T-helper 1 cell treated with Interleukin-12 subunit alpha and Interleukin-12 subunit beta and Interleukin-4 antibody, amounts not matched to agents 30 μg/mL and 1 μg/mL, for 36 hours (primary cell): Measurements from ENCODE around the gene NT5DC2.

Source experiments
- H3K27ac Mint-ChIP-seq: one replicate; pipeline ENCODE4 v1.8.0; 2021; ENCODE audit warnings: mild to moderate bottlenecking, mixed read lengths
- H3K27me3 Mint-ChIP-seq: one replicate; pipeline ENCODE4 v1.8.0; 2021; ENCODE audit warnings: low read depth, mixed read lengths
- H3K36me3 Mint-ChIP-seq: one replicate; pipeline ENCODE4 v1.8.0; 2021; ENCODE audit warnings: low read depth, mixed read lengths
- H3K4me1 Mint-ChIP-seq: one replicate; pipeline ENCODE4 v1.8.0; 2021; ENCODE audit warnings: low read depth, mixed read lengths
- H3K4me3 Mint-ChIP-seq: one replicate; pipeline ENCODE4 v1.8.0; 2021; ENCODE audit warnings: mild to moderate bottlenecking, moderate library complexity, mixed read lengths
- H3K9me3 Mint-ChIP-seq: one replicate; pipeline ENCODE4 v1.8.0; 2021; ENCODE audit warnings: mixed read lengths

NT5DC2 gene

GRCh38 chr3:52523386-52524257 lies 10.0 kb downstream of the NT5DC2 start:
- H3K9me3 Mint-ChIP-seq: no peaks in the 10 kb centered on the region
- H3K27ac Mint-ChIP-seq: no peak overlapping the region
- H3K4me3 Mint-ChIP-seq: no peak overlapping the region
- no peaks in the 10 kb centered on the region for H3K4me1 Mint-ChIP-seq
- no peaks in the 10 kb centered on the region for H3K36me3 Mint-ChIP-seq
- H3K27me3 Mint-ChIP-seq: no peaks in the 10 kb centered on the region

GRCh38 chr3:52522651-52523251 lies 10.9 kb downstream of the NT5DC2 start:
- Mint-ChIP-seq H3K4me3 (no peak overlapping the region), H3K27ac (no peak overlapping the region), H3K27me3 (no peaks in the 10 kb centered on the region), H3K9me3 (no peaks in the 10 kb centered on the region), H3K36me3 (no peaks in the 10 kb centered on the region), H3K4me1 (no peaks in the 10 kb centered on the region)

- Mint-ChIP-seq H3K9me3 (no peaks in the 10 kb centered on the region), H3K36me3 (no peaks in the 10 kb centered on the region), H3K27ac (no peak overlapping the region), H3K4me3 (no peak overlapping the region), H3K4me1 (no peaks in the 10 kb centered on the region), H3K27me3 (no peaks in the 10 kb centered on the region)
These were observed 11.6 kb downstream of the NT5DC2 start for GRCh38 chr3:52521881-52522650.

GRCh38 chr3:52521488-52521824 lies 12.2 kb downstream of the NT5DC2 start:
- Mint-ChIP-seq H3K36me3 (no peaks in the 10 kb centered on the region), H3K27ac (no peak overlapping the region), H3K9me3 (no peaks in the 10 kb centered on the region)

GRCh38 chr3:52520716-52521487 lies 12.8 kb downstream of the NT5DC2 start:
- no peaks in the 10 kb centered on the region for H3K9me3 Mint-ChIP-seq
- H3K36me3 Mint-ChIP-seq: no peaks in the 10 kb centered on the region
- H3K27ac Mint-ChIP-seq: no peak overlapping the region
- H3K27me3 Mint-ChIP-seq: no peaks in the 10 kb centered on the region
- no peak overlapping the region for H3K4me3 Mint-ChIP-seq
- no peaks in the 10 kb centered on the region for H3K4me1 Mint-ChIP-seq

More at GRCh38 chr3:52521488-52521824, 12.2 kb downstream of the NT5DC2 start:
- Mint-ChIP-seq H3K4me1 (no peaks in the 10 kb centered on the region), H3K27me3 (no peaks in the 10 kb centered on the region), H3K4me3 (no peak overlapping the region)

- no peak overlapping the region for H3K4me3 Mint-ChIP-seq
- no peaks in the 10 kb centered on the region for H3K36me3 Mint-ChIP-seq
- no peaks in the 10 kb centered on the region for H3K9me3 Mint-ChIP-seq
- H3K4me1 Mint-ChIP-seq: no peaks in the 10 kb centered on the region
- H3K27ac Mint-ChIP-seq: no peak overlapping the region
- no peaks in the 10 kb centered on the region for H3K27me3 Mint-ChIP-seq
These were observed 13.5 kb downstream of the NT5DC2 start for GRCh38 chr3:52520141-52520667.

GRCh38 chr3:52519445-52520140 lies 14.1 kb downstream of the NT5DC2 start:
- Mint-ChIP-seq H3K36me3 (no peaks in the 10 kb centered on the region), H3K4me3 (no peak overlapping the region), H3K27ac (no peak overlapping the region)

GRCh38 chr3:52518723-52519444 lies 14.8 kb downstream of the NT5DC2 start:
- Mint-ChIP-seq H3K36me3 (no peaks in the 10 kb centered on the region), H3K27ac (no peak overlapping the region), H3K4me3 (no peak overlapping the region), H3K27me3 (no peaks in the 10 kb centered on the region), H3K9me3 (no peaks in the 10 kb centered on the region), H3K4me1 (no peaks in the 10 kb centered on the region)

More at GRCh38 chr3:52519445-52520140, 14.1 kb downstream of the NT5DC2 start:
- no peaks in the 10 kb centered on the region for H3K9me3 Mint-ChIP-seq
- H3K27me3 Mint-ChIP-seq: no peaks in the 10 kb centered on the region
- H3K4me1 Mint-ChIP-seq: no peaks in the 10 kb centered on the region

GRCh38 chr3:52517796-52518722 lies 15.6 kb downstream of the NT5DC2 start:
- no peaks in the 10 kb centered on the region for H3K36me3 Mint-ChIP-seq
- no peak overlapping the region for H3K27ac Mint-ChIP-seq
- no peak overlapping the region for H3K4me3 Mint-ChIP-seq
- no peaks in the 10 kb centered on the region for H3K27me3 Mint-ChIP-seq
- no peaks in the 10 kb centered on the region for H3K9me3 Mint-ChIP-seq
- no peaks in the 10 kb centered on the region for H3K4me1 Mint-ChIP-seq

- no peaks in the 10 kb centered on the region for H3K27me3 Mint-ChIP-seq
- no peaks in the 10 kb centered on the region for H3K9me3 Mint-ChIP-seq
- H3K27ac Mint-ChIP-seq: no peak overlapping the region
- no peaks in the 10 kb centered on the region for H3K36me3 Mint-ChIP-seq
- H3K4me3 Mint-ChIP-seq: no peak overlapping the region
- H3K4me1 Mint-ChIP-seq: no peaks in the 10 kb centered on the region
These were observed 17.0 kb downstream of the NT5DC2 start for GRCh38 chr3:52516509-52517195.

GRCh38 chr3:52515192-52515591 lies 18.5 kb downstream of the NT5DC2 start:
- no peaks in the 10 kb centered on the region for H3K9me3 Mint-ChIP-seq
- H3K27me3 Mint-ChIP-seq: no peaks in the 10 kb centered on the region
- H3K27ac Mint-ChIP-seq: no peak overlapping the region
- no peaks in the 10 kb centered on the region for H3K4me1 Mint-ChIP-seq
- no peaks in the 10 kb centered on the region for H3K36me3 Mint-ChIP-seq
- no peak overlapping the region for H3K4me3 Mint-ChIP-seq

- Mint-ChIP-seq H3K27me3 (no peaks in the 10 kb centered on the region), H3K9me3 (no peaks in the 10 kb centered on the region), H3K27ac (no peak overlapping the region), H3K4me1 (no peaks in the 10 kb centered on the region), H3K4me3 (no peak overlapping the region), H3K36me3 (no peaks in the 10 kb centered on the region)
These were observed 19.1 kb downstream of the NT5DC2 start for GRCh38 chr3:52514576-52514975.
